HTERT RPE-1 (cell line): ENCODE data around the gene ERC1.
"Not testable (repeated sequence)": the region's sequence is repeated elsewhere in the genome, so short reads cannot be mapped to it uniquely, and the experiment has no call there.

Experiments
- in situ Hi-C: fragments of 300-500 bp; cut with MboI; formaldehyde crosslinking; loops from 4 replicates; pipeline ENCODE4 v1.14.3; 2020; ENCODE audit warnings: low sequenced_read_pairs

Gene ERC1

GRCh38 chr12:1179128-1179527 is 188.1 kb downstream of the ERC1 start:
- in situ Hi-C loops, result no loop called here

- in situ Hi-C loops, result no loop called here
Measured at GRCh38 chr12:1182069-1182468, 191.0 kb downstream of the ERC1 start.

GRCh38 chr12:1184402-1184801 is 193.4 kb downstream of the ERC1 start:
- in situ Hi-C loops, result no loop called here

GRCh38 chr12:1185460-1186182 is 194.6 kb downstream of the ERC1 start:
- in situ Hi-C loops, result no loop called here

GRCh38 chr12:1186298-1186697 is 195.3 kb downstream of the ERC1 start:
- in situ Hi-C loops, result no loop called here

GRCh38 chr12:1188016-1188415 is 197.0 kb downstream of the ERC1 start:
- in situ Hi-C loops, result no loop called here

GRCh38 chr12:1189163-1189562 is 198.1 kb downstream of the ERC1 start:
- in situ Hi-C loops, result no loop called here

GRCh38 chr12:1195513-1195912 is 204.5 kb downstream of the ERC1 start:
- in situ Hi-C loops, result no loop called here

GRCh38 chr12:1197264-1198018 is 206.4 kb downstream of the ERC1 start:
- in situ Hi-C loops, result no loop called here

GRCh38 chr12:1198854-1199253 is 207.8 kb downstream of the ERC1 start:
- in situ Hi-C loops, result not testable (repeated sequence)

GRCh38 chr12:1199700-1200099 is 208.7 kb downstream of the ERC1 start:
- in situ Hi-C loops, result no loop called here

- in situ Hi-C loops, result no loop called here
Measured at GRCh38 chr12:1201030-1201429, 210.0 kb downstream of the ERC1 start.

GRCh38 chr12:1201886-1202285 is 210.9 kb downstream of the ERC1 start:
- in situ Hi-C loops, result no loop called here

- in situ Hi-C loops, result no loop called here
Measured at GRCh38 chr12:1203735-1204019, 212.7 kb downstream of the ERC1 start.

GRCh38 chr12:1204581-1205121 is 213.6 kb downstream of the ERC1 start:
- in situ Hi-C loops, result no loop called here

GRCh38 chr12:1205512-1206060 is 214.6 kb downstream of the ERC1 start:
- in situ Hi-C loops, result no loop called here

- in situ Hi-C loops, result no loop called here
Measured at GRCh38 chr12:1206118-1206734, 215.2 kb downstream of the ERC1 start.

- in situ Hi-C loops, result no loop called here
Measured at GRCh38 chr12:1207276-1207675, 216.3 kb downstream of the ERC1 start.

- in situ Hi-C loops, result not testable (repeated sequence)
Measured at GRCh38 chr12:1208719-1209118, 217.7 kb downstream of the ERC1 start.

- in situ Hi-C loops, result no loop called here
Measured at GRCh38 chr12:1212526-1212925, 221.5 kb downstream of the ERC1 start.

GRCh38 chr12:1213205-1213604 is 222.2 kb downstream of the ERC1 start:
- in situ Hi-C loops, result no loop called here
